D721Med (cell line): Measurements from ENCODE around the gene CDKN1C.
A peak's percentile ranks its signal among the peaks of the same experiment; 100 is the strongest.

Source experiments
- DNase-seq: peaks from one replicate; pipeline ENCODE4 v3.0.0; 2011; ENCODE audit warnings: low spot score; ENCODE audit not compliant: insufficient read length
- FAIRE-seq: peaks from 2 replicates; lab custom pipeline; 2011; peaks lifted over from hg19 to GRCh38; lab: Jason Lieb, UNC
- TF ChIP-seq, protein P1 (sequence below): IDR thresholded peaks from 2 replicates; pipeline ENCODE4 v1.5.1; 2012; ENCODE audit warnings: mild to moderate bottlenecking, control low read depth; ENCODE audit not compliant: insufficient read depth; ENCODE audit errors: missing control alignments

Gene CDKN1C

DNA sequence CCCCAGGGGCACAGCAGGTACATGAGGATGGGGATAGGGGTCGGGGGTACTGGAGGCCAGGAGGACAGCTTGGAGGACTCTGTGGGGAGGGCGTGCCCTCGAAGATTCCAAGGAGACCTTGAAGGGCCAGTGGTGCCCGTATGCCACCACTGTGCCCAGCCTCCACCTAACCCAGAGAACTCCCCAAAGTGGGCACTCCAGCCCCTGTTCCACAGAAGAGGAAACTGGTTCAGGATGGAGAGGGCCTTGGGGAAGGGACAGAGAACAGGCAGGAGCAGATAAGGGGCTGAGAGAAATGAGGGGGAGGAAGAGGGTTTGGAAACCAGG lies 45.8 kb upstream of the CDKN1C start:
- DNase-seq (no peak), FAIRE-seq (no peak)
- TF ChIP-seq, protein P1, sequence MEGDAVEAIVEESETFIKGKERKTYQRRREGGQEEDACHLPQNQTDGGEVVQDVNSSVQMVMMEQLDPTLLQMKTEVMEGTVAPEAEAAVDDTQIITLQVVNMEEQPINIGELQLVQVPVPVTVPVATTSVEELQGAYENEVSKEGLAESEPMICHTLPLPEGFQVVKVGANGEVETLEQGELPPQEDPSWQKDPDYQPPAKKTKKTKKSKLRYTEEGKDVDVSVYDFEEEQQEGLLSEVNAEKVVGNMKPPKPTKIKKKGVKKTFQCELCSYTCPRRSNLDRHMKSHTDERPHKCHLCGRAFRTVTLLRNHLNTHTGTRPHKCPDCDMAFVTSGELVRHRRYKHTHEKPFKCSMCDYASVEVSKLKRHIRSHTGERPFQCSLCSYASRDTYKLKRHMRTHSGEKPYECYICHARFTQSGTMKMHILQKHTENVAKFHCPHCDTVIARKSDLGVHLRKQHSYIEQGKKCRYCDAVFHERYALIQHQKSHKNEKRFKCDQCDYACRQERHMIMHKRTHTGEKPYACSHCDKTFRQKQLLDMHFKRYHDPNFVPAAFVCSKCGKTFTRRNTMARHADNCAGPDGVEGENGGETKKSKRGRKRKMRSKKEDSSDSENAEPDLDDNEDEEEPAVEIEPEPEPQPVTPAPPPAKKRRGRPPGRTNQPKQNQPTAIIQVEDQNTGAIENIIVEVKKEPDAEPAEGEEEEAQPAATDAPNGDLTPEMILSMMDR: no peak

- DNase-seq (no peak), FAIRE-seq (no peak)
- TF ChIP-seq, protein P1: peak; percentile 26
Observed at GRCh38 chr11:2930704-2931419, 45.3 kb upstream of the CDKN1C start.

- DNase-seq: no peak
- TF ChIP-seq, protein P1: peak; percentile 2
- FAIRE-seq: no peak
Observed at GRCh38 chr11:2929950-2930703, 44.6 kb upstream of the CDKN1C start.

DNA sequence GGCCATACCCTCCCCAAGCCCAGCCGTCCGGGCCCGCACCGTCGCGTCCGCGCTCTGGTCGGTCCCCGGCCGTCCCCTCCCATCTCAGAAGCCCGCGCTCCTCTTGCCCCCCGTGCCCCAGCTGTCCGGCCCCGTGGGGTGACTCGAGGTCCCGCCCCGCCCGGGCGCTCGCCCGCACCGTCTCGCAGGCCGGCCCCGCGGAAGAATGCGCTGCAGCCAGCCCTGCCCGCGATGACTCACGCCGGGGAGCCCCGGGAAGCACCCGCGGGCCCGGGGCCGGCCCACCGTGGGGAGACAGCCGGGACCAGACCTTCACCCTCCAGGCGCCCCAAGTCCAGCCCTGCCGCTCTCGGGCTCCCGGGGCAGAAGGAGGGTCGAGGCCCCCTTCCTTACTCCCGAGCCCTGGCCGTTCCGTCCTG lies 44.0 kb upstream of the CDKN1C start:
- TF ChIP-seq, protein P1: no peak
- no peak for FAIRE-seq
- DNase-seq: no peak

GRCh38 chr11:2928605-2929530 lies 43.3 kb upstream of the CDKN1C start, which contains the start of gene PHLDA2:
TSS of gene PHLDA2 (minus strand) at chr11:2929420. CDS start at chr11:2929364, 56 bp downstream.
- DNase-seq (no peak), FAIRE-seq (no peak)
- TF ChIP-seq, protein P1: no peak

DNA sequence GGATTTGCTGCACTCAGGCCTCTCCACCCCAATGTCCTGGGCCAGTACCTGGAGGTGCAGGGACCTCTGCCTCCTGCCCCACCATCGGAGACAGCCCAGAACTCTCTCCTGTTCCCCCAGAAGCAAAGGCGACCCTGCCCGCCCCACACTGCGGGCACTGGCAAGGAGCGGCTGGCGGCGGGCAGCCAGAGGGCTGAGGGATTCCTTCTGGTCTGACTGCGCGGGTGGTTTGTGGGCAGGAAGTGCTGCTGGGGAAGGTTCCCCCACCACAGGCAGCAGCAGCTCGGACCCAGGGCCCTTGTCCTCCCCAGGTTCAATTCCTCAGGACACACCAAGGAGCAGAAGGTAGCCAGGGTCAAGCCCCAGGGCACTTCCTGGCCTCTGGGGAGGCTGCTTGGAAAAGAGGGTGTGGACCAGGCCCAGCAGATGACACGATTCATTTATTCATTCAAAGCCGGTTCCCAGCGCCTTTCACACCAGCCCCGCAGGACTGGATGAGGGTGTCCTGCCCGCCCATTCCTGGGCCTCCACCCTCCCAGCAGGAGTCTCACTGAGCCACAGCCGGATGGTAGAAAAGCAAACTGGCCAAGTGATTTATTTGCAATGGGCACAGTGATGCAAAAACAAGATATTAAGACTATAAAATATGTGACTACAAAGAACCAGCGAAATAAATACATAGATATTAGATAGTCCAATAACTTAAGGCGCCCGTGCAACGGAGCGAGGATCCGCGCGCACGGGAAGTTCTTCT lies 42.5 kb upstream of the CDKN1C start:
- no peak for FAIRE-seq
- TF ChIP-seq, protein P1: no peak
- no peak for DNase-seq
